ENCODE data around the gene SLAMF1.

Gene SLAMF1

GRCh38 chr1:160625321-160625720 lies 21.5 kb downstream of the SLAMF1 start:
- no peak for DNase-seq (ENCODE audit: low read depth in 2 of 2)

GRCh38 chr1:160624464-160624863 lies 22.4 kb downstream of the SLAMF1 start:
- DNase-seq (ENCODE audit: low read depth in 2 of 2): no peak

GRCh38 chr1:160623862-160624261 lies 23.0 kb downstream of the SLAMF1 start:
- DNase-seq (ENCODE audit: low read depth in 2 of 2): no peak

- DNase-seq (ENCODE audit: low read depth in 2 of 2): no peak
Observed at GRCh38 chr1:160623227-160623633, 23.6 kb downstream of the SLAMF1 start.

- no peak for DNase-seq (ENCODE audit: low read depth in 2 of 2)
Observed at GRCh38 chr1:160622501-160623226, 24.2 kb downstream of the SLAMF1 start.

- DNase-seq (ENCODE audit: low read depth in 2 of 2): no peak
Observed at GRCh38 chr1:160621633-160622413, 25.0 kb downstream of the SLAMF1 start.

GRCh38 chr1:160620942-160621632 lies 25.8 kb downstream of the SLAMF1 start:
- DNase-seq (ENCODE audit: low read depth in 2 of 2): no peak

GRCh38 chr1:160619742-160620277 lies 27.0 kb downstream of the SLAMF1 start:
- no peak for DNase-seq (ENCODE audit: low read depth in 2 of 2)

- DNase-seq (ENCODE audit: low read depth in 2 of 2): no peak
Observed at GRCh38 chr1:160618763-160619274, 28.0 kb downstream of the SLAMF1 start.

- DNase-seq (ENCODE audit: low read depth in 2 of 2): no peak
Observed at GRCh38 chr1:160618327-160618726, 28.5 kb downstream of the SLAMF1 start.

- no peak for DNase-seq (ENCODE audit: low read depth in 2 of 2)
Observed at GRCh38 chr1:160615660-160616059, 31.2 kb downstream of the SLAMF1 start.

- no peak for DNase-seq (ENCODE audit: low read depth in 2 of 2)
Observed at GRCh38 chr1:160614410-160614809, 32.4 kb downstream of the SLAMF1 start.

GRCh38 chr1:160612613-160613218 lies 34.1 kb downstream of the SLAMF1 start:
- no peak for DNase-seq (ENCODE audit: low read depth in 2 of 2)

GRCh38 chr1:160610569-160611242 lies 36.1 kb downstream of the SLAMF1 start:
- DNase-seq (ENCODE audit: low read depth in 2 of 2): no peak

- no peak for DNase-seq (ENCODE audit: low read depth in 2 of 2)
Observed at GRCh38 chr1:160608941-160609340, 37.9 kb downstream of the SLAMF1 start.

- DNase-seq (ENCODE audit: low read depth in 2 of 2): no peak
Observed at GRCh38 chr1:160608514-160608913, 38.3 kb downstream of the SLAMF1 start.

GRCh38 chr1:160608057-160608456 lies 38.8 kb downstream of the SLAMF1 start:
- DNase-seq (ENCODE audit: low read depth in 2 of 2): no peak

GRCh38 chr1:160607672-160608032 lies 39.2 kb downstream of the SLAMF1 start:
- DNase-seq (ENCODE audit: low read depth in 2 of 2): no peak

- peak in 1 of 2 donors; percentile 37 for DNase-seq (ENCODE audit: low read depth in 2 of 2)
Observed at GRCh38 chr1:160607011-160607671, 39.7 kb downstream of the SLAMF1 start.

GRCh38 chr1:160606611-160607010 lies 40.2 kb downstream of the SLAMF1 start:
- DNase-seq (ENCODE audit: low read depth in 2 of 2): no peak

All from stimulated activated CD4-positive, alpha-beta T cell treated with anti-CD3 and anti-CD28 coated beads, Interleukin-1b, Interleukin-23, amount 100 ng/mL, for 1 hour (primary cell).